Fibroblast of the aortic adventitia (primary cell): Measurements from ENCODE around the gene DDX1. TPM values are rescaled to one million over a fixed set of nuclear protein-coding genes. Genes with fewer than 3 reads are reported as not detected.
"Not testable (repeated sequence)": the region's sequence is repeated elsewhere in the genome, so short reads cannot be mapped to it uniquely, and the experiment has no call there.

ENCODE experiments used
- DNase-seq: peaks from one replicate; pipeline ENCODE4 v3.0.0-alpha.2; 2010; ENCODE audit warnings: low read depth
- H3K4me3 ChIP-seq: 2 replicates; pipeline ENCODE4 v1.5.1; 2011; ENCODE audit warnings: low read depth, mild to moderate bottlenecking, control low read depth, low read length, moderate library complexity
- total RNA-seq: library from RNA; depleted of rRNA; stranded (reverse); fragments of >200 nt; gene quantifications from 2 replicates; pipeline ENCODE4 v1.2.3, GENCODE V29; 2012; ENCODE audit warnings: low replicate concordance
- TF ChIP-seq, protein P1 (sequence below): IDR thresholded peaks from 2 replicates; pipeline ENCODE4 v1.5.1; 2011; ENCODE audit warnings: mild to moderate bottlenecking, low read length, control low read depth, inconsistent platforms; ENCODE audit not compliant: insufficient read depth

DDX1 gene
- total RNA-seq, 1 donor, result 110 TPM

DNA sequence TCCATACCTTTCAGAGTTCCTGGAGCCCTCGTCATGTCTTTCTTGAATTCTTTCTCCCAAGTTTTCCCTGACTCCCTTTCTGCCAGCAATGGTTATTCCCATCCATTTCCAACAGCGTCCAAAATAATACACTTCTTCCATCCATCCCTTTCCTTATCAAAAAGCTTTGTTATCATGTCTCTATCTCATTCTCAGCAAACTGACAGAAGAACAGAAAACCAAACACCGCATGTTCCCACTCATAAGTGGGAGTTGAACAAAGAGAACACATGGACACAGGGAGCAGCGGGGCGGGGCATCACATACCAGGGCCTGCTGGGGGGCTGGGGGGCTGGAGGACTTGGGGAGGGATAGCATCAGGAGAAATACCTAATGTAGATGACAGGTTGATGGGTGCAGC lies 86.7 kb downstream of the DDX1 start:
- TF ChIP-seq, protein P1, sequence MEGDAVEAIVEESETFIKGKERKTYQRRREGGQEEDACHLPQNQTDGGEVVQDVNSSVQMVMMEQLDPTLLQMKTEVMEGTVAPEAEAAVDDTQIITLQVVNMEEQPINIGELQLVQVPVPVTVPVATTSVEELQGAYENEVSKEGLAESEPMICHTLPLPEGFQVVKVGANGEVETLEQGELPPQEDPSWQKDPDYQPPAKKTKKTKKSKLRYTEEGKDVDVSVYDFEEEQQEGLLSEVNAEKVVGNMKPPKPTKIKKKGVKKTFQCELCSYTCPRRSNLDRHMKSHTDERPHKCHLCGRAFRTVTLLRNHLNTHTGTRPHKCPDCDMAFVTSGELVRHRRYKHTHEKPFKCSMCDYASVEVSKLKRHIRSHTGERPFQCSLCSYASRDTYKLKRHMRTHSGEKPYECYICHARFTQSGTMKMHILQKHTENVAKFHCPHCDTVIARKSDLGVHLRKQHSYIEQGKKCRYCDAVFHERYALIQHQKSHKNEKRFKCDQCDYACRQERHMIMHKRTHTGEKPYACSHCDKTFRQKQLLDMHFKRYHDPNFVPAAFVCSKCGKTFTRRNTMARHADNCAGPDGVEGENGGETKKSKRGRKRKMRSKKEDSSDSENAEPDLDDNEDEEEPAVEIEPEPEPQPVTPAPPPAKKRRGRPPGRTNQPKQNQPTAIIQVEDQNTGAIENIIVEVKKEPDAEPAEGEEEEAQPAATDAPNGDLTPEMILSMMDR, result no peak
- DNase-seq, result no peak
- no peak overlapping the region for H3K4me3 ChIP-seq

- TF ChIP-seq, protein P1, result no peak
Observed at GRCh38 chr2:15678909-15679308, 87.2 kb downstream of the DDX1 start.

DNA sequence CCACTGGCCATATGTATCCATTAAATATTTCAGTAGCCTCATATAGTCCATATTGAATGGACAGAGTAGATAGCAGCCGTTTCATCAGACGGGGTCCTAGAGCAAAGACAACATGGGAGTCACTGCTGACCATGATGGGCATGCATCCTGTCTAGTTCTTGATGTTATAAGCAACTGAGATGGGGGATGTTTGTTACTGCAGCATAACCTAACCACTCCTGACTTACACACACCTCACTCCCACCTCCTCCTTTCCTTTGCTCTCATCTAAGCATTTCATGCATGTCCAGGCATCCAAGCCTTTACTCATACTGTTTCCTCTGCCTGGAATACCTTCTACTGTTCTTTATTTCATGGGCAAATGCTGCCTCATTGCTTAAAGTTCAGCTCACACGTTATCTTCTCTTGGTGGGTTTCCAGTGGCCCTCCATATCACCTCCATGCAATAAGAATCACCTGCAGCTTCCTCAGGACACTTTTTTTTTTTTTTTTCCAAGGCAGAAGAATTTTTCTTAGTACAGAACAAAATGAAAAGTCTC lies 87.8 kb downstream of the DDX1 start:
- DNase-seq, result no peak
- TF ChIP-seq, protein P1, result no peak
- no peak overlapping the region for H3K4me3 ChIP-seq

More at GRCh38 chr2:15678909-15679308, 87.2 kb downstream of the DDX1 start:
- DNase-seq, result no peak
- no peak overlapping the region for H3K4me3 ChIP-seq

- not testable (repeated sequence) for DNase-seq, H3K4me3 ChIP-seq
Observed at GRCh38 chr2:15680132-15680531, 88.5 kb downstream of the DDX1 start.

Other genes starting within 250 kb of the DDX1 start
- gene NBAS, start 30.5 kb upstream of the DDX1 start, total RNA-seq, result 76.0 and 83.2 TPM in 2 replicates